HG03354 (cell line): ENCODE measurements around the gene PRKCE.
"Not testable (repeated sequence)": the region's sequence is repeated elsewhere in the genome, so short reads cannot be mapped to it uniquely, and the experiment has no call there.

Source experiments
- ATAC-seq: cut with Tn5 transposase; IDR thresholded peaks from one replicate; pipeline ENCODE4 v1.9.1; 2021; ENCODE audit warnings: mild to moderate bottlenecking; ENCODE audit not compliant: unreplicated experiment, poor library complexity, severe bottlenecking

The PRKCE gene

DNA sequence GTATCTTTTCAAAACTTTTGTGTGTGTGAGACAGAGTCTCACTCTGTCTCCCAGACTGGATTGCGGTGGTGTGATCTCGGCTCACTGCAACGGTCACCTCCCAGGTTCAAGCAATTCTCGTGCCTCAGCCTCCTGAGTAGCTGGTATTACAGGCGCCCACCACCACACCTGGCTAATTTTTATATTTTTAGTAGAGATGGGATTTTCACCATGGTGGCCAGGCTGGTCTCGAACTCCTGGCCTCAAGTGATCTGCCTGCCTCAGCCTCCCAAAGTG, 238.8 kb downstream of the PRKCE start:
- ATAC-seq: not testable (repeated sequence)

DNA sequence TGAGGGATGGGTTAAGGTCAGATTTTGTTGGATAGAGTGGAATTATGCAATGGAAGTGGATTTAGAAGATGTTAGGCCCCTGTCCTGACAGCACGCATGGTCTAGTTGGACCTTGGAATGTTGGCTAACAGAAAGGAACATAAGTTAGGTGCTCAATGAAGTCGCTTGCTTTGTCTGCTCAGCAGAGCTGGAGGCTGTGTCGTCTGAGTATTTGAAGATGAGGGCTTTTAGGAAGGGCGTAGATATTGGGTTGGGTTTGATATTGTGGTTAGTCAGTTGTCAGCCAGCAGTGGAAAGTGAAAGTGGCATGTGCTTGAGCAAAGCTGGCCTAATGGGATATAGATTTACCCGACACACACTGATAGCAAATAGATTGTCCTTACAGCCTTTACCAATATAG, 239.3 kb downstream of the PRKCE start:
- ATAC-seq: no peak

DNA sequence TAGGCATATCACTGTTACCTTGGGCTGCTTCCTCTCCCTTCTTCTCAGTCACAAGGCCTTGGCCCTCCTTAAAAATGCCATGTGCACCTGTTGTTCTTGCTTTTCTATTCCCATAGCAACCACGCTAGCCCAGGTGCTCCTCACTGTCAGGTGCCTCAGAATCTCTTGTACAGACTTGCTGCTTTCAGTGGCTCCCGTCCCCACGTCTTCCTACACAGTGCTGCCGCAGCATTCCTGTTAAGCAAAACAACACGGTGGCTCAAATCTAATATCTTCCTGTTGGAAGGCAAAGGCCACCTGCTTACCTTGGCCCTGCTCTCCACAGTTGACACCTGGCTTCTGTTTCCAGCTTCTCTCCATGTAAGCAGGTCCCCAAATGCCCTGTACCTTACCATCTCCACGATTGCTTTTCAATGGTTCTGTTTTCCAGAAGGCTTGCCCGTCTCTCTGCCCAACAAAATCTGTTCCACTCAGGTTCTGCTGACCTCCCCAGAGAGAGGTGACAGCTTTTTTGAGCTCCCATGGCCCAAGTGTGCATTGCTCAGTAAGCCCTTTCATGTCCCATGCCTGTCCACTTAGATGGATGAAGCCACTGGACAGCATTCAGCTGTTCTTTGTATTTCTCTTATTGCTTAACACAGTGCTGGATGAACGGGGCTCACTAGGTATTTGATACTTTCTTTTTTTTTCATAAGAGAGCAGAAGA, 240.4 kb downstream of the PRKCE start:
- no peak for ATAC-seq

DNA sequence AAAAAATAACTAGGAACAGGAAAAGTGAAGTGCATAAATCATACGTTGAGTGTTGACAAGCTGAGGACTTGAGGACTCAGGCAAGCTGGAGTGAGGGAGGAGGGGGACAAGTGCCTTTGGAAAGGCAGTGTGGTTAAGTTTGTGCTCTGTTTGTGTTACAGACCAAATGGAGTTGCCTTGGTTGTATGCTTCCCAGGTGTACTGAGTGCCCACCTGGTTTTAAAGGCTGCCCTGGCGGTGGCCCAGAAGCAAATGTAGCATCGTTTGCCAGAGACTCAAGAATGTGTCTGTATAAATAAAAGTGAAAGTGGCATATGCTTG, 240.9 kb downstream of the PRKCE start:
- no peak for ATAC-seq

DNA sequence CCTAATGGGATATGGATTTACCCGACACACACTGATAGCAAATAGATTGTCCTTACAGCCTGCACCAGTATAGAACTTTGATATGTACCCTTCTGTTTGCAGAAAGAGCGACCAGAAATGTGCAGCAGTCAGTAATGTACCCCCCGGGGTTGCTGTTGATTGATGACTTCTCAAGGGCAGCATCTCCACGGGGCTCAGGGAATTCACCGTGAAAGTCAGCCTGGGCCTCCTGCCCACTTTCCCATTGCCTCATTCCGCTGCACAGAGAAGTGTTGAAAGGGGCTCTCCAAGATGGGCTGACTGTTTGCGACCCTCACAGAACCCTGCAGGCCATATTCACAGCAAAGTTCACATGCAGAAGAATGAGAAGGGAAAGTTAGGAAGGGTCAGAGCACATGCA, 241.3 kb downstream of the PRKCE start:
- ATAC-seq: no peak

DNA sequence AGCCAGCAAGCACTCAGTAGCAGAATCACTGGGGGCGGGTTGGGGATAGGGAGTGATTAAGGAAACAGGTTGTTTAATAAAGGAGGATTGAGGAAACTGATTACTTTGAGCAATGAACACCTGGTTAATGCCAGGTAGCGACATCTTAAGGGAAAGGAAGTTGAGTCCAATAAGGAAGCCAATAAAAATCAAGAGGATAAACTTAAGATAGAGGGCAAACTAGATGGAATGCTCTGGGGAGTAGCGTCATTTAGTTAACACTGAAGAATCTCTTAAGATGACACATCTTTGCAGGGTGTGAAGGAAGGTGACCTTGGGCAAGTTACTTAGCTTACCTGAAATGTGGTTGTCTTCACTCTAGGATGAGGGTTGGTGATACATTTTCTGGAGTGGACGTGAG, 242.7 kb downstream of the PRKCE start:
- ATAC-seq: no peak

DNA sequence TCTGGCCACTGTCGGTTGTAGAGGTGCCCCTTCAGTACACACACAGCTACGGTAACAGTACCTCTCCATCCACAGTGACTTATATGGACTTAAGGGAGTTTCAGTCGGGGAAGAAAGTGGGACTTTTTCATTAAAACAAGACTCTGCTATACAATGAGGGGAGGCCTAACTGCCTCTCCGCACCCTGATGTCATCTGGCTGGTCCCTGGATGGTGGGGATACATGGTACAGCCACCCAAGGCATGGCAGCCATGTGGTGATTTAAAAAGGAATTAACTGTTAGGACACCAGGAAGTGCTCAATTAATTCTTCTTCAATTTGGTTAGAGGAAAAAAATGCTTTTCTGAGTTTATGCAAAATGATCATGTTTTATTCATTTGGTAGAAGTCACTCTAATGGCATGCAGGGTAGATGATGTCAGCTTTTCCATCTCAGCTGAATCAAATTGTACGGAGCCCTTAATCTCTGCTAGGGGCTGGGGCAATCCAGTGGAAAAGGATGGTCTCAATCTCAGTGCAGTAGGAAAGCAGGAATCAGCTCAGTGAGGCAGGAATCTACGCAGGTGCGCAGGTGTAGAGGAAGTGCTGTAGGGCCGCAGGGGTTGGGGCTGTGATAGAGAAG, 243.9 kb downstream of the PRKCE start:
- ATAC-seq: no peak

DNA sequence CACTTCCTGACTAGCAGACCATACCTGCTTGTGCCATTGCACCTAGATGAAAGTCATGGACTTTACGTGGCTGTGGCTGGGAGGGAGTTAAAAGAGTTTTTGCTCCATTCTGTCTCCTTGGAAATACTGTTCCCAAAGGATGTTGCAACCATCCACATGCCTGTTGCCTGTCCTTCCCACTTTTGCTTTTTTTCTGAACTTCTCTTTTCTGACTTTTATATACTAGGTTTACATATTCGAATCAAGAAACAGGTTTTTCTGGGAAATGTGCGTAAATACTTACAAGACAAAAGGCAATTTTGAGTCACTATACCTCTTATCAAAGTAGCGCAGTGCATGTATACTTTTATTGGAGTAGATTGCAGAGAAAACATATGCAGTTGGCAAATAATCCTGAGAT, 244.8 kb downstream of the PRKCE start:
- no peak for ATAC-seq

DNA sequence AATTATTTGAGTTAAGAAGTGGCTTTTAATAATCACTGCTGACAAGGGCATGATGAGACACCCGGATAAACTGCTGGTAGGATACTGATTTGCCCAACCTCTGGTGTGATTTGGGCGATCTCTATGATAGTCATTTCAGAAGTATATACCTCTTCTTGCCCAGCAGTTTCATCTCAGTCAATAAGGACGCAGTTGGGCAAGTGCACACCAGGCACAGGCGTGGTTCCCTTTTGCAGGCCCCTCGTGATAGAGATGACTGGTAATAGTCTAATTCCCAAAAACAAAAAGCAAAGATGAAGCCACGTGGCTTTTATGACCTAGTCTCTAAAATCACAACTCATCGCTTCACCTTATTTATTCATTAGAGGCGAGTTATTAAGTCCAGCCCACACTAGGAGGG, 246.4 kb downstream of the PRKCE start:
- no peak for ATAC-seq

DNA sequence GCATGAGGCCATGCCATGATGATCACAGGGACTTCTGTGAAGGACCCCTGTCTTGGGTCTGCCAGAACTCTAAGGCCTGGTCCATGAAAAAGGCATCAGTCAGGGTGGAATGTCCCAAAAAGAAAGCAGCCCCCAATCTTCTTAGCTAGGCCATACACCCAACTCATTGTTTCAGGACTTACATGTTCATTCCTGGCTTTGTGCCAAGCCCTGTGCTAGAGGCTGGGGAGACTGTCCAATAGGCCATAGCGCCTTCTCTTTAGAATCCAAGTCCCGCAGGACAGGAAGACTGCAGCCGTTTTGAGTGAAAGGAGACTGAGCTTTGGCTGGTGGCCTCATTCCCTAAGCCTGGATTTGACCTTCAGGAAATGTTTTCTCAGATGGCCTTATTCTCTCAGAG, 247.3 kb downstream of the PRKCE start:
- no peak for ATAC-seq

DNA sequence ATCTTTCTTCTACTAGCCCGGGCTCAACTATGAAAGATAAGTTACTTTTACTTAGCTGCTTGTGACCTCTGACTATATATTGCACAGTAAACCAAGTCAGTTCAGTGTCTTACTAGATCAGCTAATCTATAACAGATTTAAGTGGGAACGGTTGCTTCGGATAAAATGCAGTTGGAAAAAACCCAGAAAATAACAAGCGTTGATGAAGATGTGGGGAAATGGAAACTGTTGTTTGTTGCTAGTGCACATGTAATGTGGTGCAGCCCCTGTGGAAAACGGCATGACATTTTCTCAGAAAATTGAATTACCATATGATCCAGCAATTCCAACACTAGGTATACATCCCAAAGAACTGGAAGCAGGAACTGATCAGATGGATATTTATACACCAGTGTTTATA, 248.5 kb downstream of the PRKCE start:
- ATAC-seq: no peak

DNA sequence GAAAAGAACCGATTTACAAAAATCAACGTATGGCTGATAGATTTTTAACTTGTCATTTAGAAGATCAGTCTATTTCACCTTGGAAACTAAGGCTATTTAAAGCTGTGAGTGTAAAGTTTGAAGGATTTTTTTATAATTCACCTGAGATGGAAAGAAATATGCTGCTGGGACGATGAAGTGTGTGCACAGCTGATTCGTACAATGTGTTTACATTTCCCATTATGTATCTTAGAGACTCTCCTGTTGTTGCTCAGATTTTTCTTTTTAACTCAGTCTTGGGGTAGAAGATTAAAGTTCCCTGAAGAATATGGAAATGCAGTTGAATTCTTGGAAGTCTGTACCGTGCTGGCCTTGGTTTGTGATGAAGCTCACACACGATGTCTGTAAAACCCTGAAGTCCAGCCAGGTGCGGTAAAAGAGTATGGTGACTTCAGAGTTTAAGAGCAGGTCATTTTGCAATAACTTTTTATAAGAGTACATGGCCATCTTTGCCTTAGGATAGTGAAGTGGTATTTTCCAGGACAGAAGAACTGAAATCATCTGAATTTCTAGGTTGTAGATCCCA, 250.1 kb downstream of the PRKCE start:
- ATAC-seq: no peak

DNA sequence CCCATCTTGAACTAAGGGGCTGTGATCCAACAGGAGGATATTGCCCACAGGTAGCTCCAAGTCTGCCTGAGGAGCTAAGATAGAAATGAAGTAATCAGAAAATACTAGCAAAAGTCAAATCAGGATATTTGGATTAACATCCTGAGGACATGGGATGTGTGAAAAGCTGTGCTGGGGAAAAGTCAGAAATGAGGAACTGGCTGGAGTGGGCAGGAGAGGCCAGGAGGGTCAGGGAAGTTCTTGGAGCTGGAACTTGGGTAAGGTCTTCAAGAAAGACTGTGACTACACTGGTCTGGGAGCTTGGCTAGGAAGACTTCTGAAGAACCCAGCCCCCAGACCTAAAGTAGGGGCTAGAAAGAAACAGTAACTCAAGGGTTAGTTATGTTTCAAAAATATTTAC, 250.9 kb downstream of the PRKCE start:
- ATAC-seq: no peak

DNA sequence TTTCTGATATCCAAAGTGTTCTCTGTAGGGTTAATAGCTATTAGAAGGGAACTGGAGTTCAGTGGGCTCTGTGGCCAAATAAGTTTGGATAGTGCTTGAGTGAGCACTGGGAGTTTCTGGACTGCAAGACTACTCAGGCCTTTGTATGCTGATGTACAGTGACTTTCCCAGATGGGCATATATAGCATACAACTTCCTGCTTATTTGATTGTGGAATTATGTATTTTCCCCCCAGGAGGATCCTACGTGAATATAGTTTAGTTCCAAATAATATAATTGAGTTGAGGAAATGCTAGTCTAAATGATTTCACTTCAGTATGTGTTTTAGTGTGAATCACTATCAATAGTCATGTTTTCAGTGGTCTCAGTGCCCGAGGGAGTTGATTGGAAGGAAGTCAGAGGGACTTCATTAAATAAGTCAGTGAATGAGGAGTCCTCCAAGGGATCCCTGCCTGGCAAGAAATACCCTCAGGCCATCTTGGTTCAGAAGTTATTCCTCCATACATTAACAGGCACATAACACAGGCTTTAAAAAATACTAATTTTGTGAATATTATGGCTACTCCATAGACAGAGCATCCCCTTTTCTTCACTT, 251.4 kb downstream of the PRKCE start:
- no peak for ATAC-seq

DNA sequence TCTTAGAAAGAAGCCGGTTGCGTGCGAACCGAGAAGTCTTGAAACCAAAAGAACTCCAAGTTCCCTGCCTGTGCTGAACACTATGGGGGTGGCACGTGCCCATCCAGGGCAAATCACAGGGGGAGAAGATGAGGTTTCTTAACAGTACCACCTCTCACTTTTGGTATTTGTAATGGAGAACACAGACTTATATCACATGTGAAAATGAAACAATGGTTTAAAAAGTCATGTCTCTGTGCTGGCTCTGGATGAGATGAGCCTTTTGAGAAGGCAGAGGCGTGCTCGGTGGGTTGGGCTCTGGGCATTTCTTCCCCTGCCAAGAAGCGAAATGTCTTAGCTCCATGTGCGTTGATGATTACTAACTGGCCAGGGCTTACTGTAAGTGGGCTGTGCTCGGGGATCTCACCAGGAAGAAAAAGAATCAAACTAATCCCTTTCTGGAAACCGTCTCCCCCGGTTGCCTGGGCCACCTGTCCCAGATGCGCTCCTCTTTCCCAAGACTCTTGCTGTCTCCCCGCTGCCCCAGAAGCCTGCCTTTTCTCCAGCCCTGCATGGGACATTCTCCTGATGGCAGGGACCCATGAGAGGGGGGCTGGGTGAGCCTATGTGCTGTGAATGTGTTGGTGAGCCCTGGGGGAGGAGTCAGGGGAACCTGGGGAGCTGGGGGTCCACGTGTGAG, 252.9 kb downstream of the PRKCE start:
- ATAC-seq: peak; percentile 64

DNA sequence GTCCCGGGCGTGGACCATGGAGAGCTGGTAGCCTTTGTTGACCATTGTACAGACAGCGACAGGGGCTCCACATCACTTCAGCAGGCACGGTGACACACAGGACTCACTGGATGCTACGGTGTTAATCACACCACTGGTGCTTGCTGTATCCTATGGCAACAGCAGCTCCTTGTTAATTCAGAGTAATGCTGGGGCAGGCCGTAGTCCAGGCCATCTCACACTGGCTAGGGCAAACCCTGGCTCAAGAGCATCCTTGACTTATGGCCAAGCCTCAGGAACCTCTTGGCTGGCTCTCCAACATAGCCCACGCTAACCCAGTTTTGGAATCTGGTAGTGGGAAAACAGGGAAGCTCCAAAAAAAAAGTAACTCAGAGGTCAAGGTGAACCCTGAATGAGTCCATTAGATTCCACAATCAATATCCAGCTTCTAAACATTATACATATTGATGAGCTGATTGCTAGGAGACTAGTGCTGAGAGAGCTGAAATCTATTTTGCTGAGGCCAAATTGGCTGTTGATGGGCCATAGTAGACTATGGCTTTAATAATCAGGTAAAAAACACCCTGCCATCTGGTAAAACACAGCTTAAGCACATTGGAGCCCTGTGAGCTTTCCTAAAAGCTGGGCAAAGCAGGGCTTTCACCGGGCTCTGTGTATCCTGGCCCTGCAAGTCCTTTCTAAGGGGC, 253.6 kb downstream of the PRKCE start:
- ATAC-seq: no peak

DNA sequence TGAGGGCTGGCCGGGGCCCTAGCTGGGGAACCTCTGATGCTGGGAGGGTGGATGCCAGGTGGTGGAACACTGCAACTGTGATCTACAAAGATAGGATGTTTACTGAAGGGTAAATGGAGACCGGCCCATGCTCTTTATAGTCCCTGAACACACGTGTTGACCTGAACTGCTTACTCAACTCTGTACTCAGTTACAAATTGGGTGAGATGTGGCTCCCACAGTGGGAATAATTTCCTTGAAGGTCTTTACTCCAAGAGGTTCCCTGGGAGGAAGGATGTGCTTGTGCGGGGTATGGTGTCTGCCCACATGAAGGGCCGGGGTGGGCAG, 254.1 kb downstream of the PRKCE start:
- no peak for ATAC-seq

DNA sequence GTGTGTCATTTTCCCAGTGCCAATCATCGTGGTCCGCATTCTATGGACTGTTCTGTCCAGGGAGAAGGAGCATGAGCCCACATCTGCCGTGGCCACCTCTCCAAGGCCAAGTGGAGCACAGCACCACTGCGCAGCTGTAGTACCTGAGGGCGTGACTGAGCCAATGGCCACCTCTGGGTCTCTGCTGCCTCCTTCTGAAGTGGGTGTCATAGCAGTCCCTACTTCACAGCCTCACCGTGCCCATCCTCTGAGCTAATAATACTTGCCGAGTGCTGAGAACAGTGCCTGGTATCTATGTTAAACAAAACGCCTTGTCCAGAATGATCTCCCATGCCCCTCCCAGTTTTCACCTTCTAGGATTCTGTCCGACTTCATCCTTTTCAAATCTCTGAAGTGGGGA, 256.1 kb downstream of the PRKCE start:
- ATAC-seq: no peak

DNA sequence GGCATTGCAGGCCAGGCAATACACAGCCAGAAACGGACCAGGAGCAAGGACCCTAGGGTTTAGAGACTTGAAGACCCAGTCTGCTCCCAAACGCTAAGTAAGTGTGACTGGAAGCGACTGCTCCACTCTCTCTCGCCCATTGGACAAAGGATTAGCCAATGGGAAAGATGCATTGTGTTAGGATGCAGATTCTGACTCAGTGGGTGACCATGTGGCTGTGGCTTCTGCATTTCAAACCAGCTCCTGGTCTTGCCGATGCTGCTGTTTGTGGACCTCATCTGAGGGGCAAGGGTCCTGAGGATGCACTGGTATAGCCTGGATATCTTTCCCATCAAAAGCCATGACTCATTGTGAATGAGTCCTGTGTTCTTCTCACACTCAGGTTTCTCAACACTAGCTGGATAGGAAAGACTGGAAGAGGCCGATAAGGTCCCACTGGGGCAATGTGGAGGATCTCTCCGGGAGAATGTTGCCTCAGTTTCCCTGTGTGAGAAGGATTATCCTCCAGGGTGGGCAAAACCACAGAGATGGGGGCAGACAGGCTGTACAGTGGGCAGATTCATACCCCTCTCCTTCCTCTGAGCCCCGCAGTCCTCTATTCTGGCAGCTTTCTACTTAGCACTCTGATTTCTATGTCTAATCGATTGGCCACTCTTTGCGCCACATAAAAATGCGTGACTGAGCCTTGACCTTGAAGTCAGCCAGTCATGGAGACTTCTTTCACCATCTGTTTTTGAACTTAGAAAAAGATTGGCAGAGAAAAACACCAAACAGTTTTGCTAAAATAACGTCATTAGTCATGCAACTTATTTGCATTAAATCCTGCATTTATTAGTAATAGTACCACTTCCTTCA, 257.1 kb downstream of the PRKCE start:
- ATAC-seq: no peak

DNA sequence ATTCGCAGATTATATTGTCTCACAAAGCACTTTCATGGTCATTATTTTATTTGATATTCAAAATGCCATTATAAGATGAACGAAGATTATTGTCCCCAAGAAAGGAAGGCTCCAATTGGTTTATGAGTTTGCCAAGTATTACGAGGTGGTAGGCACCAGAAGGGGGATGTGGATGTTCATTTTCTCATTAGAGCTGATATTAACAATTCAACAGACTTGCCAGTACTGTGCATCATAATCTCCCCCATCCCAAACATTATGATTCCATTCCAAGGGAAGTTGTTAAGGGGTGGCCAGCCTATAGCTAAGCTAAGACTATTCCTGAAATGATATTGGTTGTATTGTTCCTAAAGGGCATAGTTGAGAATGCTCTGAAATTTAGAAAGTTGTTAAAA, 257.7 kb downstream of the PRKCE start:
- ATAC-seq: no peak
